Measurements from ENCODE around the gene VAT1. TPM values are rescaled to one million over a fixed set of nuclear protein-coding genes. Genes with fewer than 3 reads are reported as not detected.
"Not testable (repeated sequence)": the region's sequence is repeated elsewhere in the genome, so short reads cannot be mapped to it uniquely, and the experiment has no call there.

Gene VAT1
- total RNA-seq, 2 experiments from 2014 or later = 32.6 to 34.7 TPM

DNA sequence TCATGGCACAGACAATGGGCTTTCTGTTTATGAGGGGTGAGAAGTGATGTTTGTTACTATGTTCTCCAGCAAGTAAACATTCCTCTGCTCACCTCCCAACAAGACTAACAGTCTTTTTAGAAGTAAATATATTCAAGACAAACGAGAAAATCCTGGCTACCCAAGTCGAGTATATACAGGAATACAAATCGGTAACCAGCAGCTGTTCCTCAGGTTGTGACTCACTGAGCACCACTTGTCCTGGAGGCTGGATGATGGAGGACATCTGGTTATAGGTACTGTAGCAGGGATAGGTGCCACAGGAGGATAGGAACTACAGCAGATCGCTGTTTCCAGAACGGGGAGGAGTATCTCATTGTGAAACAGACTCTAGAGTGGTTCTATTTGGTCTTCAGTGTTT is 29.3 kb downstream of the VAT1 start:
- DNase-seq = no peak
- Mint-ChIP-seq H3K27ac (no peak overlapping the region), H3K27me3 (ENCODE audit: low read depth) (no peaks in the 10 kb centered on the region), H3K36me3 (ENCODE audit: low read depth) (peaks cover 18% of the 10 kb centered on the region), H3K4me3 (no peak overlapping the region), H3K9me3 (no peaks in the 10 kb centered on the region), H3K4me1 (ENCODE audit: low read depth) (peaks cover 9% of the 10 kb centered on the region)
- intact Hi-C loops (cut with micrococcal nuclease) = no loop called here
- CTCF ChIA-PET = no interaction called here

DNA sequence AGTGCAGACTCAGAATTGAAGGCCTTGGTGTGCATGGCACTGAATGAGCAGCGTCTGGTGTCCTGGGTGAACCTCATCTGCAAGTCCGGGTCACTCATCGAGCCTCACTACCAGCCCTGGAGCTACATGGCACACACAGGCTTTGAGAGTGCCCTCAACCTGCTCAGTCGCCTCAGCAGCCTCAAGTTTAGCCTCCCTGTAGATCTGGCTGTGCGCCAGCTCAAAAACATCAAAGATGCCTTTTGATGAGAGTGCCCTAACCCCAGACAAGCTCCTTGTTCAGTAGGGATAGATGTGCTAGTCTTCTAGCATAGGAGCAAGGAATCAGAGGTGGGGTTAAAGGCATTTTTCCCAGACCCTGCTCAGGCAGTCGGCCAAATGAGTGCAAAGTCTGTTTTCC is 30.7 kb downstream of the VAT1 start:
- Mint-ChIP-seq H3K36me3 (ENCODE audit: low read depth) (peaks cover 19% of the 10 kb centered on the region), H3K27me3 (ENCODE audit: low read depth) (no peaks in the 10 kb centered on the region), H3K9me3 (no peaks in the 10 kb centered on the region), H3K4me1 (ENCODE audit: low read depth) (no peaks in the 10 kb centered on the region), H3K27ac (no peak overlapping the region), H3K4me3 (no peak overlapping the region)
- CTCF ChIA-PET = interaction anchor here (0.5 kb wide), 1 partner anchor 46 kb away, joined by 3 read pairs; no protein-coding TSS in a partner anchor
- DNase-seq = no peak
- intact Hi-C loops (cut with micrococcal nuclease) = no loop called here

DNA sequence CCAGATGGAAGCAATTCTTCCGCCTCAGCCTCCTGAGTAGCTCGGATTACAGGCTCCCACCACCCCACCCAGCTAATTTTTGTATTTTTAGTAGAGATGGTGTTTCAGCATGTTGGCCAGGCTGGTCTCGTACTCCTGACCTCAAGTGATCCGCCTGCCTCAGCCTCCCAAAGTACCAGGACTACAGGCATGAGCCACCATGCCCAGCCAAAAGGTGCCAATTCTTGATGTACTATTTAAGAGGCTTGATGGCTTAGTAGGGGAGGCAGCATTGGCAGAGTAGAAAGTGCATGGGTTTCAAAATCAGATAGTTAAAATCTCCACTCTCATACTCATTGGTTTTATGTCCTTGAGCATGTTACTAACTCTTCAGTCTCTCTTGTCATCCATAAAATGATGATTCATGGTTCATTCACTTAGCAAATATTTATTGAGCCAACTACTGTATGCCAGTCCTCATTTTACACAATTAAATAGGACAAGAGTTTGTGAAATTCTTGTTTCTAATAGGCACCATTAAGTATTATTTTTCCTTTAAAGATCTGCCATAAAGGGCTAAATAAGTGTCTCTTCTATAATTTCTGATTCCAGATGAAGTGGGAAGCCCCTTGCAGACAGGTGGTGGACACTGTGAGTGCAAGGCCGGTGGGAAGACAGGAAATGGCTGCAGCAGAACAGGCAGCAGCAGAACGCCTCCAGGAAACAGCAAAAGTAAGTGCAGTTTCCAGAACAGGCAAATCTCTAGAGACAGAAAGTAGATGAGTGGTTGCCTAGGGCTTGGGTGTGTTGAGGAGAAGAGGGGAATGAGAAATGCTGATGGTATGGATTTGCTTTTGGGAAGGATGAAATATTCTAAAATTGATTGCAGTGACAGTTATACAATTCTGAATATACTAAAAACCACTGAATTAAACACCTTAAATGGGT is 32.2 kb downstream of the VAT1 start:
- Mint-ChIP-seq H3K27me3 (ENCODE audit: low read depth) (no peaks in the 10 kb centered on the region), H3K9me3 (no peaks in the 10 kb centered on the region), H3K4me3 (no peak overlapping the region), H3K4me1 (ENCODE audit: low read depth) (peaks cover 3% of the 10 kb centered on the region), H3K36me3 (ENCODE audit: low read depth) (peaks cover 23% of the 10 kb centered on the region), H3K27ac (no peak overlapping the region)
- DNase-seq = no peak
- CTCF ChIA-PET = no interaction called here
- intact Hi-C loops (cut with micrococcal nuclease) = no loop called here

DNA sequence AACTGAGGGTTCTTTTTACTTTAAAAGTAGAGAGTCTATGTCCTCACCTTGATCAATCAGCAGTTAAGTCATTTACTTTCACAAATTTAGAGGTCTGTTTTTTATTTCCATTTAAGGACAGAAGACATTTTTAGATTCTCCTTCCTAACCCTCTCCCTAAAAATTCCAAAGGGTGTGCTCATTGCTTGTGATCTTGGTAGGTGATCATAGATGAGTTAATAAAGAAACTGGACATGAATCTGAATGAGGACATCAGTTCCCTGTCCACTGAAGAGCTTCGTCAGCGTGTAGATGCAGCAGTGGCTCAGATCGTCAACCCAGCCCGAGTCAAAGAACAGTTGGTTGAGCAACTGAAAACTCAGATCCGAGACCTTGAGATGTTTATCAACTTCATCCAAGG is 33.0 kb downstream of the VAT1 start:
- H3K9me3 Mint-ChIP-seq = no peaks in the 10 kb centered on the region
- peaks cover 8% of the 10 kb centered on the region for H3K4me1 Mint-ChIP-seq (ENCODE audit: low read depth)
- peaks cover 26% of the 10 kb centered on the region for H3K36me3 Mint-ChIP-seq (ENCODE audit: low read depth)
- CTCF ChIA-PET = interaction anchor here (2.2 kb wide), 1 partner anchor 9 kb away, joined by 10 read pairs; the partner anchor contains the start of gene RPL27
- H3K27me3 Mint-ChIP-seq (ENCODE audit: low read depth) = no peaks in the 10 kb centered on the region
- no peak for DNase-seq
- intact Hi-C loops (cut with micrococcal nuclease) = no loop called here
- H3K27ac Mint-ChIP-seq = no peak overlapping the region
- H3K4me3 Mint-ChIP-seq = no peak overlapping the region

DNA sequence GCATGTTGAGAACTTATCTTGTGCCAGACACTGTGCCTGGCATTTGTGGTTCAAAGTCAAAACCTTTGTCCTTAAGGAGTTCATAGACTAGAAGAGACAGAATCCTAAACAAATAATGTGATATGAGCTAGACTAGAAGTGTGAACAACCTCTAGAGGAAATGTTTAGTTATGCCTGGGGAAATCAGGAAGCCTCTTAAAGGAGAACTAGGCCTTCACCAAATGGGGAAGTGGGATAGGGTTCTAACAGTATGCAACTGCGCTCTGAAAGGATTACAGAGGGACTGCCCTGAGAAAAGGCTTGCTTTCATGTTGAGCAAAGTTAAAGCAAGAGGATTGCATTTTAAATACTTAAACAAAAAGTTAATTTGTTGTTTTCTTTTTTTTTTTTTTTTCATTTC is 37.0 kb downstream of the VAT1 start:
- H3K4me1 Mint-ChIP-seq (ENCODE audit: low read depth) = peaks cover 26% of the 10 kb centered on the region
- no peaks in the 10 kb centered on the region for H3K27me3 Mint-ChIP-seq (ENCODE audit: low read depth)
- intact Hi-C loops (cut with micrococcal nuclease) = no loop called here
- DNase-seq = no peak
- H3K4me3 Mint-ChIP-seq = no peak overlapping the region
- H3K9me3 Mint-ChIP-seq = no peaks in the 10 kb centered on the region
- H3K36me3 Mint-ChIP-seq (ENCODE audit: low read depth) = peaks cover 18% of the 10 kb centered on the region
- no peak overlapping the region for H3K27ac Mint-ChIP-seq
- CTCF ChIA-PET = interaction anchor here (2.0 kb wide), 1 partner anchor 13 kb away, joined by 5 read pairs; the partner anchor contains the start of gene RPL27

DNA sequence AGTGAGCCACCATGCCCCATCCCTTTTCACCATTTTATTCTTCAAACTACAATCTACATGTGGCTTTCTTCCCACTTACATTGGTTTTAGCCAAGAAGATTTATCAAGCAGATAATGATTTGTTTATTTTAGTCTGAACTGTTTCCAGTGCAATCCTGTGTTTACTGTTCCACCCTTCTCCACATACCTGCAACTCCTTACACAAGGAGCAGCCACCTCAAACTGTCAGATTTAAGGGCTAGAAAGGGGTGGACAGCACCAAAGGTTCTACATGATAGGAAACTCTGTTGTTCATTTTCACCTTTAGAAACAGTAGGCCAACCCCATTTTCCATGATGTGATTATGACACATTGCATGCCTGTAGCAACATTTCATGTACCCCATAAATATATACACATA is 39.9 kb downstream of the VAT1 start:
- no peak overlapping the region for H3K27ac Mint-ChIP-seq
- CTCF ChIA-PET = no interaction called here
- peaks cover 8% of the 10 kb centered on the region for H3K36me3 Mint-ChIP-seq (ENCODE audit: low read depth)
- H3K4me1 Mint-ChIP-seq (ENCODE audit: low read depth) = peaks cover 36% of the 10 kb centered on the region
- H3K9me3 Mint-ChIP-seq = no peaks in the 10 kb centered on the region
- intact Hi-C loops (cut with micrococcal nuclease) = no loop called here
- no peak for DNase-seq
- no peak overlapping the region for H3K4me3 Mint-ChIP-seq
- H3K27me3 Mint-ChIP-seq (ENCODE audit: low read depth) = no peaks in the 10 kb centered on the region

DNA sequence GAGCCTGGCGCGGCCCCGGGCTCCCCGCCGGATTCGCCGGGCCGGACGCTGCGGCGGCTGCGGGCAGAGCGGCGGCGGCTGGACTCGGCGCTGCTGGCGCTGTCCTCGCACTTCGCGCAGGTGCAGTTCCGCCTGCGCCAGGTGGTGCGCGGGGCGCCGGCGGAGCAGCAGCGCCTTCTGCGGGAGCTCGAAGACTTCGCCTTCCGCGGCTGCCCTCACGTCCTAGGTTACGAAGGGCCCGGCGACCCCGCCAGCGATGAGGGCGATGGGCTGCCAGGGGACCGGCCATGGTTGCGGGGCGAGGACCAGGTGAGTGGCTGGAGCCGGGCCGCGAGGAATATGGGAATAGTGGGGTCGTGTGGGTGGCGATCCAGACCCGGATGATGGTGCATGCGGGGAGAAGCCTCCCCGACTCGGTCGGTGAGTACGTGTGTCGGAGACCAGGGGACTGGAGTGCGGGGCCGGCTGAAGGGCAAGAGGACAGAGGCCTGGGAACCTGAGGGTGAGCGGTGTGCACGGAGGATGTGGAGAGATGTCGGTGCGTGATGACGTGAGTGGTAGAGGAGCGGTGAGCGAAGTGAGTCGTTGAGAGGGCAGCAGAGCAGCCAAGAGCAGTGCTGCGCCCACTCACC is 41.3 kb downstream of the VAT1 start:
- DNase-seq = peak; percentile 81
- Mint-ChIP-seq H3K27ac (peak overlapping the region; percentile 90), H3K4me3 (peak overlapping the region; percentile 99), H3K4me1 (ENCODE audit: low read depth) (peaks cover 36% of the 10 kb centered on the region), H3K9me3 (no peaks in the 10 kb centered on the region), H3K36me3 (ENCODE audit: low read depth) (peaks cover 8% of the 10 kb centered on the region), H3K27me3 (ENCODE audit: low read depth) (no peaks in the 10 kb centered on the region)
- intact Hi-C loops (cut with micrococcal nuclease) = loop anchor here (1.0 to 2.0 kb wide), 7 partner anchors 16 to 189 kb away; partner anchors contain the start of genes AARSD1, BECN1, BRCA1 and PSME3
- CTCF ChIA-PET = no interaction called here

DNA sequence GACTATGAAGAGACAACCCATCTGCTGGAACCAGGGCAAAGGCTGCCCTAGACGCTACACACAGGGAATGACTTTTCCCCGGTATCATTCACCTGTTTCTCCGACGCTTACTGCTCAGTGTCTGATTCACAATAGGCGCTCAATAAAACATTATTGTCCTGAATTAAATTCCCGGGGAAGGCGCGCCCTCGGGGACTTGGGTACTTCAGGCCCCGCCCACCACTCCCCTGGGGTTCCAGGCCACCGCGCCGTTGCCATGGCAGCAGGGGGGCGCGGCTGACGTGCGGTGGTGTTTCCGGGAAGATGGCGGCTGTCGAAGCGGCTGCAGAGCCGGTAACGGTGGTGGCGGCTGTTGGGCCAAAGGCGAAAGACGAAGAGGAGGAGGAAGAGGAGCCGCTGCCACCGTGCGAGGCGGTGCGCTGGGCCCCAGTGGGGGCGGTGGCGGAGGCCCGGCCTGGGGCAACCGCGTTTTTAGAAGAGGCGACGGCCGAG is 41.9 kb downstream of the VAT1 start, which contains the start of gene RUNDC1:
RUNDC1 (plus strand) TSS at position 292 of the 492 bp plus-strand sequence; CDS start at position 304, 12 bp downstream.
- intact Hi-C loops (cut with micrococcal nuclease) = loop anchor here (1.0 to 2.0 kb wide), 6 partner anchors 16 to 190 kb away; partner anchors contain the start of genes AARSD1, BECN1, BRCA1 and PSME3
- H3K4me3 Mint-ChIP-seq = peak within 1 kb of the TSS; percentile 99
- peak within 1 kb of the TSS; percentile 90 for H3K27ac Mint-ChIP-seq
- H3K27me3 Mint-ChIP-seq (ENCODE audit: low read depth) = no peaks in the 10 kb centered on the region
- peak; percentile 90 for DNase-seq
- no peaks in the 10 kb centered on the region for H3K9me3 Mint-ChIP-seq
- CTCF ChIA-PET = interaction anchor here (0.6 kb wide), 2 partner anchors 16 to 930 kb away, joined by 3 read pairs; no protein-coding TSS in a partner anchor
- peaks cover 6% of the 10 kb centered on the region for H3K36me3 Mint-ChIP-seq (ENCODE audit: low read depth)
- peaks cover 36% of the 10 kb centered on the region for H3K4me1 Mint-ChIP-seq (ENCODE audit: low read depth)

DNA sequence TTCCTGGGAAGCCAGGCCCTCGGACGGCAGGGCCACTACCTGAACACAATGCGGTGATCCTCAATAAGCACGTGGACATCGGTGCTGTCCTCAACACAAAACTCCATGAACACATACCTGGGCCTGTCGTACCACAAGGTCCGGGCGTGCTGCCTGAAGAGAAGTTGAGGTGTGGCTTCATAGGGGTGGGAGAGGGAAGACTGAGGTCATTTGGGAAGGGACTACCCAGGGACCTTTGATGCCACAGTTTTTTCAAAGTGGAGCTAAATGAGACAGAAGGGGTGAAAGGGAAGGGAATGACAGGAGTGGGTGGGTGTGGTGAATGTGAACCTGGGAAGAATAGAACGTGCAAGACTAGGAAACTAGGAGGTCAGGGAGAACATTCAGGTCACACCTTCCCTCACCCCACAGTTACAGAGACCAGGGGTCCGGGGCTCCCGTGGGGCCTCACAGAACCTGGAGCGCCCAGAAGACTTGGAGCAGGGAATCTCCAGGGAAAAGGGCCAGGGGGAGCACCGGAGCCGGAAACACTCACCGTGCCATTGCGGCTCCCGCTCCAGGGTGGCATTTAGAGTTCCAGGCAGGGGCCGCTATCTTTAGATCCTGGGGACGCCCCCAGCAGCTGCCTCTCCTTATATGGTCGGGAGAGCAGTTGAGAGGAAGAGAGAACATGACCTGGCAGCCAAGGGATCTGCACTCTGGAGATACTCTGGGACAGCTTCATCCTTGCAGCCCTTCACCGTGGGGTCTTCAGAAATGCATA is 42.5 kb downstream of the VAT1 start, which contains the start of gene PTGES3L:
PTGES3L (minus strand) TSS at position 570 of the 763 bp plus-strand sequence; CDS start at position 543, 27 bp downstream.
- Mint-ChIP-seq H3K4me1 (ENCODE audit: low read depth) (peaks cover 31% of the 10 kb centered on the region), H3K9me3 (no peaks in the 10 kb centered on the region), H3K27ac (peak within 1 kb of the TSS; percentile 90), H3K36me3 (ENCODE audit: low read depth) (peaks cover under 1% of the 10 kb centered on the region), H3K27me3 (ENCODE audit: low read depth) (no peaks in the 10 kb centered on the region), H3K4me3 (peak within 1 kb of the TSS; percentile 99)
- CTCF ChIA-PET = interaction anchor here (0.6 to 1.5 kb wide), 3 partner anchors 17 to 931 kb away, joined by 3 to 4 read pairs (median 3); partner anchors contain the start of gene RPL27
- intact Hi-C loops (cut with micrococcal nuclease) = loop anchor here (1.0 to 2.0 kb wide), 6 partner anchors 15 to 191 kb away; partner anchors contain the start of genes AARSD1, BECN1, BRCA1 and PSME3
- peak; percentile 71 for DNase-seq

DNA sequence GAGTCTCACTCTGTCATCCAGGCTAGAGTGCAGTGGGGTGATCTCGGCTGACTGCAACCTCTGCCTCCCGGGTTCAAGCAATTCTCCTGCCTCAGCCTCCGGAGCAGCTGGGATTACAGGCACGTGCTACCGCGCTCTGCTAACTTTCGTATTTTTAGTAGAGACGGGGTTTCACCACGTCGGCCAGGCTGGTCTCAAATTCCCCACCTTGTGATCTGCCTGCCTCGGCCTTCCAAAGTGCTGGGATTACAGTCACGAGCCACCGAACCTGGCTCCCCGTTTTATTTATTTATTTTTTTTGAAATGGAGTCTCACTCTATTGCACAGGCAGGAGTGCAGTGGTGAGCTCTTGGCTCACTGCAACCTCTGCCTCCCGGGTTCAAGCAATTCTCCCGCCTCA is 46.5 kb downstream of the VAT1 start:
- H3K27ac Mint-ChIP-seq; H3K27me3 Mint-ChIP-seq (ENCODE audit: low read depth); DNase-seq; H3K9me3 Mint-ChIP-seq; CTCF ChIA-PET; H3K36me3 Mint-ChIP-seq (ENCODE audit: low read depth); intact Hi-C loops (cut with micrococcal nuclease); H3K4me3 Mint-ChIP-seq: not testable (repeated sequence)
- peaks cover 12% of the 10 kb centered on the region for H3K4me1 Mint-ChIP-seq (ENCODE audit: low read depth)

DNA sequence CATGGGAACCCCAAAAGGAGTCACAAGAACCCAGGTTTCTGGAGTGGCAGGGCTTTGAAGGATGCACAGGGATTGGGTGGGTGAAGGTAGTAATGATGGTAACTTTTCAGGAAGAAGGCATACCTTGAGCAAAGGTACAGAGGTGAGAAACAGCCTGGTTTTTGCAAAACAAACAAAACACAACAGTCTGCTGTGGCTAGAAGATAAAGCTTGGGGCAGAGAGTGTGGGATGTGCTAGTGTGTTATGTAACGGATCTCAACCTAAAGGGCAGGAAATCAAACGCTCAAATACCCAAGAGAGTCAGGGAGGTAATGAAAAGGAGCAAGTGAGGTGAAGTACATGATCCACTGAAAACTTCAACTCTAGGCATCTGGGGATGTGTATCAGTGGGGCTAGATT is 46.9 kb downstream of the VAT1 start:
- H3K9me3 Mint-ChIP-seq = no peaks in the 10 kb centered on the region
- H3K36me3 Mint-ChIP-seq (ENCODE audit: low read depth) = no peaks in the 10 kb centered on the region
- H3K4me1 Mint-ChIP-seq (ENCODE audit: low read depth) = peaks cover 11% of the 10 kb centered on the region
- no peak for DNase-seq
- H3K27me3 Mint-ChIP-seq (ENCODE audit: low read depth) = no peaks in the 10 kb centered on the region
- no peak overlapping the region for H3K27ac Mint-ChIP-seq
- intact Hi-C loops (cut with micrococcal nuclease) = no loop called here
- CTCF ChIA-PET = no interaction called here
- H3K4me3 Mint-ChIP-seq = no peak overlapping the region
